Keratinocyte (primary cell): ENCODE results near the gene TTI1. TPM values are rescaled to one million over a fixed set of nuclear protein-coding genes. Genes with fewer than 3 reads are reported as not detected.

Experiments used
- DNase-seq: peaks from one replicate; pipeline ENCODE4 v3.0.0-alpha.2; 2011; ENCODE audit warnings: low read depth, missing footprints, low spot score
- FAIRE-seq: peaks from 2 replicates; lab custom pipeline; 2011; peaks lifted over from hg19 to GRCh38; lab: Jason Lieb, UNC
- H2AFZ ChIP-seq: 2 replicates; pipeline ENCODE4 v1.6.0; 2012; ENCODE audit warnings: low read length, control low read depth, inconsistent platforms; ENCODE audit not compliant: control insufficient read depth
- H3K27ac ChIP-seq: 2 replicates; pipeline ENCODE4 v1.5.1; 2011; ENCODE audit warnings: low read length; ENCODE audit not compliant: control insufficient read depth, insufficient read depth
- H3K27me3 ChIP-seq: 3 replicates; pipeline ENCODE4 v1.6.0; 2011; ENCODE audit warnings: low read length; ENCODE audit not compliant: control insufficient read depth, insufficient read depth; ENCODE audit errors: extremely low read depth
- H3K36me3 ChIP-seq, 2 experiments: 2 replicates in 1 of 2; 3 replicates in 1 of 2; pipeline ENCODE4 v1.5.1; 2011; ENCODE audit warnings: low read length in 2 of 2, mild to moderate bottlenecking in 1 of 2; ENCODE audit not compliant: control insufficient read depth in 2 of 2, insufficient read depth in 2 of 2; ENCODE audit errors: extremely low read depth in 1 of 2
- H3K4me1 ChIP-seq: 3 replicates; pipeline ENCODE4 v1.5.1; 2011; ENCODE audit warnings: low read length; ENCODE audit not compliant: control insufficient read depth, insufficient read depth; ENCODE audit errors: extremely low read depth
- H3K4me2 ChIP-seq: 3 replicates; pipeline ENCODE4 v1.6.0; 2011; ENCODE audit warnings: low read depth, low read length; ENCODE audit not compliant: control insufficient read depth, insufficient read depth; ENCODE audit errors: extremely low read depth
- H3K4me3 ChIP-seq, 3 experiments: fragments of 200-600 bp in 1 of 3; sonication (generic) in 1 of 3; 2 replicates in 2 of 3; 3 replicates in 1 of 3; pipeline ENCODE4 v1.5.1; 2011 to 2016; ENCODE audit warnings: low read length in 3 of 3, mild to moderate bottlenecking in 3 of 3, control low read depth in 2 of 3, inconsistent platforms in 1 of 3, low read depth in 1 of 3, mixed read lengths in 1 of 3, mixed run types in 1 of 3, moderate library complexity in 1 of 3; ENCODE audit not compliant: control insufficient read depth in 2 of 3, insufficient read depth in 2 of 3; ENCODE audit errors: extremely low read depth in 1 of 3
- H3K79me2 ChIP-seq: 2 replicates; pipeline ENCODE4 v1.6.0; 2012; ENCODE audit warnings: low read length; ENCODE audit not compliant: control insufficient read depth, insufficient read depth
- H3K9ac ChIP-seq: 3 replicates; pipeline ENCODE4 v1.6.0; 2011; ENCODE audit warnings: low read length; ENCODE audit not compliant: control insufficient read depth, insufficient read depth; ENCODE audit errors: extremely low read depth
- H3K9me1 ChIP-seq: 3 replicates; pipeline ENCODE4 v1.6.0; 2011; ENCODE audit warnings: low read length; ENCODE audit not compliant: control insufficient read depth, insufficient read depth; ENCODE audit errors: extremely low read depth
- H3K9me3 ChIP-seq: 2 replicates; pipeline ENCODE4 v1.5.1; 2012; ENCODE audit warnings: low read depth, low read length; ENCODE audit not compliant: control insufficient read depth
- H4K20me1 ChIP-seq: 3 replicates; pipeline ENCODE4 v1.6.0; 2011; ENCODE audit warnings: low read length; ENCODE audit not compliant: control insufficient read depth, insufficient read depth; ENCODE audit errors: extremely low read depth
- CTCF ChIP-seq, 3 experiments: IDR thresholded peaks in 1 of 3; conservative IDR thresholded peaks in 1 of 3; optimal IDR thresholded peaks in 1 of 3; 2 replicates in 2 of 3; 3 replicates in 1 of 3; pipeline versions ENCODE3 to v1.5.1; 2011; ENCODE audit warnings: low read length in 3 of 3, mild to moderate bottlenecking in 3 of 3, moderate library complexity in 2 of 3, control low read depth in 1 of 3, inconsistent platforms in 1 of 3; ENCODE audit not compliant: insufficient read depth in 2 of 3; ENCODE audit errors: extremely low read depth in 1 of 3
- EZH2 ChIP-seq: IDR thresholded peaks from one replicate; pipeline ENCODE4 v1.6.1; 2012; ENCODE audit warnings: inconsistent platforms, mild to moderate bottlenecking, low read length, moderate library complexity
- dilution Hi-C: fragments of 300-500 bp; cut with MboI; formaldehyde crosslinking; loops from one replicate; pipeline ENCODE4 v1.7.0; 2020; ENCODE audit warnings: low sequenced_read_pairs; ENCODE audit not compliant: extremely low pct_ligation_motif_present
- polyA plus RNA-seq, 5 experiments: library from polyadenylated mRNA; depleted of rRNA in 3 of 5; stranded (reverse) in 3 of 5; stranded (forward) in 1 of 5; unstranded in 1 of 5; fragments of >200 nt; gene quantifications; 1 replicate in 1 of 5; 2 replicates in 3 of 5; 3 replicates in 1 of 5; pipeline versions ENCODE4 v1.2.1 to v1.2.3, GENCODE V29; 2011 to 2012; ENCODE audit warnings: missing spikeins in 2 of 5, low read depth in 1 of 5, low replicate concordance in 1 of 5

Gene TTI1
- polyA plus RNA-seq, 1 donor (not counting 4 experiments of a cell fraction or from before 2014, with no cell fraction given), result 13.5 TPM

GRCh38 chr20:37991157-37991866 is 41.9 kb downstream of the TTI1 start:
- Histone ChIP-seq H3K4me3 (no peak overlapping the region), H3K4me2 (no peak overlapping the region), H3K9ac (no peak overlapping the region), H2AFZ (no peak overlapping the region), H3K9me3 (no peaks in the 10 kb centered on the region), H3K27ac (peak overlapping the region; percentile 42), H4K20me1 (no peaks in the 10 kb centered on the region), H3K36me3 (peaks cover 7 to 33% of the 10 kb centered on the region in 2 experiments), H3K79me2 (no peaks in the 10 kb centered on the region), H3K4me1 (peaks cover 29% of the 10 kb centered on the region), H3K27me3 (no peaks in the 10 kb centered on the region), H3K9me1 (peaks cover 3% of the 10 kb centered on the region)
- TF ChIP-seq CTCF (optimal IDR thresholded peaks at IDR 0.05 in 1 of 3, IDR thresholded peaks at IDR 0.05 in 1 of 3, conservative IDR thresholded peaks at IDR 0.05 in 1 of 3; ENCODE audit: extremely low read depth in 1 of 3, insufficient read depth in 2 of 3, low read length in 3 of 3) (no peak), EZH2 (no peak)
- no peak for DNase-seq
- FAIRE-seq, result no peak
- dilution Hi-C loops, result no loop called here

- Histone ChIP-seq H3K4me2 (no peak overlapping the region), H3K79me2 (no peaks in the 10 kb centered on the region), H3K4me1 (peaks cover 29% of the 10 kb centered on the region), H3K27me3 (no peaks in the 10 kb centered on the region), H3K36me3 (peaks cover 6 to 29% of the 10 kb centered on the region in 2 experiments), H3K9ac (no peak overlapping the region), H3K9me1 (peaks cover 3% of the 10 kb centered on the region), H2AFZ (no peak overlapping the region), H4K20me1 (no peaks in the 10 kb centered on the region), H3K4me3 (no peak overlapping the region), H3K27ac (peak overlapping the region; percentile 42), H3K9me3 (no peaks in the 10 kb centered on the region)
- TF ChIP-seq CTCF (optimal IDR thresholded peaks at IDR 0.05 in 1 of 3, IDR thresholded peaks at IDR 0.05 in 1 of 3, conservative IDR thresholded peaks at IDR 0.05 in 1 of 3; ENCODE audit: extremely low read depth in 1 of 3, insufficient read depth in 2 of 3, low read length in 3 of 3) (no peak), EZH2 (no peak)
- FAIRE-seq (no peak), DNase-seq (peak; percentile 15)
- dilution Hi-C loops, result no loop called here
Measured at GRCh38 chr20:37990571-37991151, 42.6 kb downstream of the TTI1 start.
